ENCODE data around the gene OGDH.

DNA sequence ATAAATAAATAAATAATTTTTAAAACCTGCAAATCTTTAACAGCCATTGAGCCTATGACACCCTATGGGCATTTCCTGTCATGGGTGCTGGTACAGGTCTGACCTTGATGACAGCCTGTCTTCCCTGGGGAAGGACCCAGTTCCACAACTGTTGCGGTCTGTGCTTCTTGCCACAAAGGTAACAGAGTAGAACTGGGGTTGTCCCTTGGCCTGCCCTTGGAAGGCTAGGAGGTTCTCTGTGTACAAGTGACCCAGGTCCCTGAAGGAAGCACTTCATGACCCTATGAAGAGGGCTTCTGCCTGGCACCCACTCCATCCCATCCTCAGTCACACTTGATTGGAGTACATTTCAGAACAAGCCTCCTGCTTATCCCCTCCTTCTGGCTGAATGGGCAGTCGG lies 66.9 kb downstream of the OGDH start:
- TF ChIP-seq, protein P1, sequence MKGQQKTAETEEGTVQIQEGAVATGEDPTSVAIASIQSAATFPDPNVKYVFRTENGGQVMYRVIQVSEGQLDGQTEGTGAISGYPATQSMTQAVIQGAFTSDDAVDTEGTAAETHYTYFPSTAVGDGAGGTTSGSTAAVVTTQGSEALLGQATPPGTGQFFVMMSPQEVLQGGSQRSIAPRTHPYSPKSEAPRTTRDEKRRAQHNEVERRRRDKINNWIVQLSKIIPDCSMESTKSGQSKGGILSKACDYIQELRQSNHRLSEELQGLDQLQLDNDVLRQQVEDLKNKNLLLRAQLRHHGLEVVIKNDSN (IDR thresholded peaks at IDR 0.05): no peak
- TF ChIP-seq MAX (IDR thresholded peaks at IDR 0.05): no peak
- TF ChIP-seq, protein P2, sequence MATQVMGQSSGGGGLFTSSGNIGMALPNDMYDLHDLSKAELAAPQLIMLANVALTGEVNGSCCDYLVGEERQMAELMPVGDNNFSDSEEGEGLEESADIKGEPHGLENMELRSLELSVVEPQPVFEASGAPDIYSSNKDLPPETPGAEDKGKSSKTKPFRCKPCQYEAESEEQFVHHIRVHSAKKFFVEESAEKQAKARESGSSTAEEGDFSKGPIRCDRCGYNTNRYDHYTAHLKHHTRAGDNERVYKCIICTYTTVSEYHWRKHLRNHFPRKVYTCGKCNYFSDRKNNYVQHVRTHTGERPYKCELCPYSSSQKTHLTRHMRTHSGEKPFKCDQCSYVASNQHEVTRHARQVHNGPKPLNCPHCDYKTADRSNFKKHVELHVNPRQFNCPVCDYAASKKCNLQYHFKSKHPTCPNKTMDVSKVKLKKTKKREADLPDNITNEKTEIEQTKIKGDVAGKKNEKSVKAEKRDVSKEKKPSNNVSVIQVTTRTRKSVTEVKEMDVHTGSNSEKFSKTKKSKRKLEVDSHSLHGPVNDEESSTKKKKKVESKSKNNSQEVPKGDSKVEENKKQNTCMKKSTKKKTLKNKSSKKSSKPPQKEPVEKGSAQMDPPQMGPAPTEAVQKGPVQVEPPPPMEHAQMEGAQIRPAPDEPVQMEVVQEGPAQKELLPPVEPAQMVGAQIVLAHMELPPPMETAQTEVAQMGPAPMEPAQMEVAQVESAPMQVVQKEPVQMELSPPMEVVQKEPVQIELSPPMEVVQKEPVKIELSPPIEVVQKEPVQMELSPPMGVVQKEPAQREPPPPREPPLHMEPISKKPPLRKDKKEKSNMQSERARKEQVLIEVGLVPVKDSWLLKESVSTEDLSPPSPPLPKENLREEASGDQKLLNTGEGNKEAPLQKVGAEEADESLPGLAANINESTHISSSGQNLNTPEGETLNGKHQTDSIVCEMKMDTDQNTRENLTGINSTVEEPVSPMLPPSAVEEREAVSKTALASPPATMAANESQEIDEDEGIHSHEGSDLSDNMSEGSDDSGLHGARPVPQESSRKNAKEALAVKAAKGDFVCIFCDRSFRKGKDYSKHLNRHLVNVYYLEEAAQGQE (IDR thresholded peaks at IDR 0.05; ENCODE audit: low read depth): no peak
- no peak for TF ChIP-seq ZBTB7A (IDR thresholded peaks at IDR 0.05; ENCODE audit: low read depth)
- TF ChIP-seq NFIC (IDR thresholded peaks at IDR 0.05): no peak
- TF ChIP-seq CREB1 (IDR thresholded peaks at IDR 0.05; ENCODE audit: low read depth): no peak
- no peak for TF ChIP-seq TAF1 (IDR thresholded peaks at IDR 0.05; ENCODE audit: low read depth)
- TF ChIP-seq RAD21 (IDR thresholded peaks at IDR 0.05; ENCODE audit: low read depth): no peak
- TF ChIP-seq EP300 (IDR thresholded peaks at IDR 0.05; ENCODE audit: borderline replicate concordance): no peak
- no peak for TF ChIP-seq CEBPB (IDR thresholded peaks at IDR 0.05)
- no peak for TF ChIP-seq TCF12 (IDR thresholded peaks at IDR 0.05; ENCODE audit: low read depth)
- TF ChIP-seq YY1 (IDR thresholded peaks at IDR 0.05; ENCODE audit: low read depth): no peak
- no peak for TF ChIP-seq EGR1 (IDR thresholded peaks at IDR 0.05)
